ENCODE results near the gene UBE2J1.

The UBE2J1 gene

GRCh38 chr6:89361171-89361570, 8.6 kb upstream of the UBE2J1 start:
- no peak for DNase-seq

- DNase-seq: no peak
Observed at GRCh38 chr6:89360415-89360999, 8.0 kb upstream of the UBE2J1 start.

GRCh38 chr6:89359561-89359960, 7.0 kb upstream of the UBE2J1 start:
- DNase-seq: no peak

- DNase-seq: no peak
Observed at GRCh38 chr6:89357390-89357789, 4.9 kb upstream of the UBE2J1 start.

- no peak for DNase-seq
Observed at GRCh38 chr6:89356642-89357170, 4.2 kb upstream of the UBE2J1 start.

GRCh38 chr6:89355511-89356194, 3.1 kb upstream of the UBE2J1 start:
- no peak for DNase-seq

GRCh38 chr6:89353702-89354392, 1.3 kb upstream of the UBE2J1 start:
- no peak for DNase-seq

- DNase-seq: no peak
Observed at GRCh38 chr6:89353118-89353556, 615 bp upstream of the UBE2J1 start.

GRCh38 chr6:89351671-89352277, 748 bp downstream of the UBE2J1 start:
- no peak for DNase-seq

GRCh38 chr6:89350281-89350966, 2.1 kb downstream of the UBE2J1 start:
- DNase-seq: no peak

GRCh38 chr6:89348372-89348771, 4.2 kb downstream of the UBE2J1 start:
- no peak for DNase-seq

- DNase-seq: no peak
Observed at GRCh38 chr6:89347825-89348224, 4.7 kb downstream of the UBE2J1 start.

GRCh38 chr6:89346433-89346832, 6.1 kb downstream of the UBE2J1 start:
- no peak for DNase-seq

- no peak for DNase-seq
Observed at GRCh38 chr6:89339565-89339964, 13.0 kb downstream of the UBE2J1 start.

GRCh38 chr6:89335164-89335563, 17.4 kb downstream of the UBE2J1 start:
- no peak for DNase-seq

GRCh38 chr6:89330910-89331309, 21.6 kb downstream of the UBE2J1 start:
- no peak for DNase-seq

GRCh38 chr6:89328976-89329375, 23.5 kb downstream of the UBE2J1 start:
- no peak for DNase-seq

- no peak for DNase-seq
Observed at GRCh38 chr6:89324304-89324703, 28.2 kb downstream of the UBE2J1 start.

GRCh38 chr6:89323511-89323971, 29.0 kb downstream of the UBE2J1 start:
- no peak for DNase-seq

- DNase-seq: no peak
Observed at GRCh38 chr6:89321131-89321970, 31.2 kb downstream of the UBE2J1 start.

GRCh38 chr6:89320012-89320559, 32.4 kb downstream of the UBE2J1 start:
- no peak for DNase-seq
